Measurements from ENCODE around the gene RALY.

Gene RALY

DNA sequence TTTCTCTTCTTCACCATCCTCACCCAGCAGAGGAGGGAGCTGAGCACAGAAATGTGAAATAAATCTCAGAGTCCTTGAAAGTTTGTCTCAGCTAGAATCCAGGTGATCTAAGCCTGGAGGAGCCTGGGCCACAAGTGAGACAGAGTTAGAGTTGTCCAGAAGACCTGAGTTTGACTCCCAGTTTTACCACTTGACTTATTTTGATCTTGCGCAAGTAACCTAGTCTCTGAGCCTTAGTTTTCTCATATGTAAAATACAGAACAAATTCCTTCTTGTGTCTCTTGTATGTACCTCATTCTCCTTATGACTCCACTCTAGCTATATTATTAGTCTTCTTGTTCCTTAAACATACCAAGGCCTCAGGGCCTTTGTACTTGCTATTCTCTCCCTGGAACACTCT is 36.7 kb downstream of the RALY start:
- TF ChIP-seq, protein P1, sequence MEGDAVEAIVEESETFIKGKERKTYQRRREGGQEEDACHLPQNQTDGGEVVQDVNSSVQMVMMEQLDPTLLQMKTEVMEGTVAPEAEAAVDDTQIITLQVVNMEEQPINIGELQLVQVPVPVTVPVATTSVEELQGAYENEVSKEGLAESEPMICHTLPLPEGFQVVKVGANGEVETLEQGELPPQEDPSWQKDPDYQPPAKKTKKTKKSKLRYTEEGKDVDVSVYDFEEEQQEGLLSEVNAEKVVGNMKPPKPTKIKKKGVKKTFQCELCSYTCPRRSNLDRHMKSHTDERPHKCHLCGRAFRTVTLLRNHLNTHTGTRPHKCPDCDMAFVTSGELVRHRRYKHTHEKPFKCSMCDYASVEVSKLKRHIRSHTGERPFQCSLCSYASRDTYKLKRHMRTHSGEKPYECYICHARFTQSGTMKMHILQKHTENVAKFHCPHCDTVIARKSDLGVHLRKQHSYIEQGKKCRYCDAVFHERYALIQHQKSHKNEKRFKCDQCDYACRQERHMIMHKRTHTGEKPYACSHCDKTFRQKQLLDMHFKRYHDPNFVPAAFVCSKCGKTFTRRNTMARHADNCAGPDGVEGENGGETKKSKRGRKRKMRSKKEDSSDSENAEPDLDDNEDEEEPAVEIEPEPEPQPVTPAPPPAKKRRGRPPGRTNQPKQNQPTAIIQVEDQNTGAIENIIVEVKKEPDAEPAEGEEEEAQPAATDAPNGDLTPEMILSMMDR (IDR thresholded peaks at IDR 0.05; ENCODE audit: low read depth, low read length): no peak
- no peak for DNase-seq (ENCODE audit: low read depth in 2 of 2)

DNA sequence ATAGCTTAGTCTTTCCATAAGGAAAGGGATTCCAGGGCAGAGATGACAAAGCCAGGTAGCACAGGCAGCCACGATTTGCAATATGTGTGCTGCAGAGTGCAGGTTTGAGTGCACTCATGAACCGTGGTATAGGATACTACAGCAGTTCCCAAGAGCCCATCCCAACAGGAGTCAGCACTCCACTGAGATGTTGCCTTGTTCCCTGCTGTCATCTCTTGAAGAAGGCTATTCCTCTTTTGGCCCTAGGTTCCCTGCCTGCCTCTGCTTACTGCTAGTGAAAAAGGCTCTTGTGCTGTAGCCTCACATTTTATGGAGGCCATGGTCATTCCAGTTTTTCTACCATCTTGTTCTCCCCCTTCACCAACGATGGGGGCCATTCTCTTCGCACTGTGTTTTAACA is 40.2 kb downstream of the RALY start:
- H3K4me3 ChIP-seq (replicated peaks in 1 of 2; ENCODE audit: low read depth in 2 of 2, low read length in 2 of 2): no peak overlapping the region
- DNase-seq (ENCODE audit: low read depth in 2 of 2): no peak
- TF ChIP-seq, protein P1 (IDR thresholded peaks at IDR 0.05; ENCODE audit: low read depth, low read length): no peak

More for the DNA sequence above, 36.7 kb downstream of the RALY start:
- H3K4me3 ChIP-seq (replicated peaks in 1 of 2; ENCODE audit: low read depth in 2 of 2, low read length in 2 of 2): no peak overlapping the region

DNA sequence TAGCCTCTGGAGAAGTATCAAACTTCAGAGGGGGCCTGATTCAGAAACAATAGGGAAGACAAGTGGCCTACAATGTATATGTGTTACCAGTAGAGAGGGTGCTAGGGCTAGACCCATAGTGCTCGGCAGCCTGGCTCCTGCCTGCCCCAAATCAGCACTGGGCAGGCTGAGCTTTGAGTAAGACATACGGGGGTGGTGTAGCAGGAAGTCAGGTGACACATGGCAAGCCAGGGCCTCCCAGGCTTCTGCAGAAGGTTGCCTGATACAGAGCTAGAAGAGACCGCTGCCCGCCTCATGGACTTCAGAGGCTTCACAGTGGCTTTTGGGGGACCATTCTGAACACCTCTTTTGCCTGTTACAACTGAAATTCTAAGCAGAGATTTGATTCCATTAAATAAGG is 43.4 kb downstream of the RALY start:
- peak in 1 of 2 donors; percentile 18 for DNase-seq (ENCODE audit: low read depth in 2 of 2)

DNA sequence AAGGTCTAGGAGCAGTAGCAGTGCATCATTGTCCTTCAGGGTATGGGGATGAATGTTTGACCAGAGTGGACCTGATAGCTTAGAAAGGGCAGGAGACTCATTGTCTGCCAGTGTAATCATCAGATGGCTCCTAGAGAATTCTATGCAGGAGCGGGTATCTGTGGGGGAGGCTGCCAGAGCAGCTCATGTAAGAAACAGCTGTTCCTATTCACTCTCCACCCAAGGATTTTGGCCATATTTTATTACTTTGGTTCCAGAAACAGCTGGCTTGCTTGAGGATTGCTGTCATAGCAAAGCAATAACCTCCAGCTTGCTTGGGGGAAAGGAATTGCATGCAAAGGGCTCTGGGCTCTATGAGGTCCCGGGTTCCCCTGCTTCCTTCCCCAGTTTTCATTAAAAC is 44.1 kb downstream of the RALY start:
- no peak overlapping the region for H3K4me3 ChIP-seq (replicated peaks in 1 of 2; ENCODE audit: low read depth in 2 of 2, low read length in 2 of 2)
- DNase-seq (ENCODE audit: low read depth in 2 of 2): peak; percentile 31 to 86
- TF ChIP-seq, protein P1 (IDR thresholded peaks at IDR 0.05; ENCODE audit: low read depth, low read length): no peak

More for the DNA sequence above, 43.4 kb downstream of the RALY start:
- no peak overlapping the region for H3K4me3 ChIP-seq (replicated peaks in 1 of 2; ENCODE audit: low read depth in 2 of 2, low read length in 2 of 2)
- TF ChIP-seq, protein P1 (IDR thresholded peaks at IDR 0.05; ENCODE audit: low read depth, low read length): no peak

DNA sequence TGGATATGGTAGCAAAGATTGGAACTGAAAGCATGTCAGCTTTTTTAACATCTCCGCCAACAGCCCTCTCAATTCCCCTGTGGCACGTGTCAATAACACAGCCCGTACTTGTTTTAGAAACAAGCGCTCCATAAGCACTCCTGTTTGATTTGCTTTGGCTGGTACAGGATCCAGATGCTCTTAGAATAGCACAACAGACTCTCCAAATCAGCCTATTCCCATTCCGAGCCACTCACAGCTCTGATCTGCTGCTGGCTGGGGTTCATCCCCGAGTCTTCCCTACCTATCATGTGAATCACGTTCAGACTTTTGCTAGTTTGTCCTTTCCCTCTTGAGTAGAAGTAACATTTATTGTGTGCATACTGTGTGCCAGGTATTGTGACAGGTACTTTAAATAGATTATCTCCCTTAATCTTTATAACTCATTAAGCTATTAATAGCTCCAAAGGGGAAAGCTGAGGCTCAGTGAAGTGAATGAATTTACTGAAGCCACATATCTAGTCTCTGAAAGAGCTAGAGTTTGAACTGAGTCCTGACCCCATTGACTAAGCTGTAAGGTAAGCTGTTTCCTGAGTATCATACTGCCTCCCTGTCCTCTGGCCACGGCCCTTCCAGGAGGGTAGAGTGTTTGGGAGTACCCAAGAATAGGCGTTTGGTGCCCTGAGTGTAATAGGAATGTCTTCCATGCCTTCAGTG is 46.7 kb downstream of the RALY start:
- TF ChIP-seq, protein P1 (IDR thresholded peaks at IDR 0.05; ENCODE audit: low read depth, low read length): no peak
- DNase-seq (ENCODE audit: low read depth in 2 of 2): no peak
- H3K4me3 ChIP-seq (replicated peaks in 1 of 2; ENCODE audit: low read depth in 2 of 2, low read length in 2 of 2): no peak overlapping the region

DNA sequence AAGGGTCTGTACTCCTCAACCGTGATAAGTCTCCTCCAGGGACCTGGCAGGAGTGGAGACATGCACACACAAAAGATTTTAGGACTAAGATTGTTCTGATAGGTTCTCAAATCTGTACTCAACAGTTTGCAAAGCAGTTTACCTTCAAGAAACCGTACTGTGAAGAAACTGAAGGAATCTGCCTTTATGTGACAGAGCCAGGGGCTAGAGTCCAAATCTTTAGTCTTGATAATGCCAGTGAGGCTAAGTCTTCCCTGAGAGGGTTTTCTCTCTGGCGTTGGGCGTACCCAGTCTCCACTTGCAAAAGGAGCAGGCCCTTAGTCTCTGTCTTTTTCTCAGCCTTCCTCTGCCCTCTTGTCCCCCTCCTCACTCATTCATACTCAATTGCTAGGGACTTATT is 47.5 kb downstream of the RALY start:
- DNase-seq (ENCODE audit: low read depth in 2 of 2): no peak
- H3K4me3 ChIP-seq (replicated peaks in 1 of 2; ENCODE audit: low read depth in 2 of 2, low read length in 2 of 2): no peak overlapping the region
- TF ChIP-seq, protein P1 (IDR thresholded peaks at IDR 0.05; ENCODE audit: low read depth, low read length): no peak

DNA sequence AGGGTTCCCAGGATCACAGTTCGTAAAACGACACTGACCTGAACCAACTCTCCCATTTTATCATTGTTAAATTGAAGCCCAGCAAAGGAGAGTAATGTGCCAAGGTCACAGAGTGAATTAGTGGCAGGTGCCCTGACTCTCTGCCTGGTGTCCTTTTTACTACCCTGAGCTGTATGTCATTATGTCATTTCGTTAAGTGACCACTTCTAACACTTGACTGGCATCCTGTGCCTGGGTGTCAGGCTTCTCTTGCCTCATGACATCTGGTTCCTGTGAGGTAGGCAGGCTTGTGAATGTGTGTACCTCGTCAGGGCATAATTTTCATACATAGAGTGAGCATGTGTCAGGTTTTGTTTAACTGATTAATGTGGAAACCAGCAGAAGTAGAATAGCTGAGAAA is 48.6 kb downstream of the RALY start:
- DNase-seq (ENCODE audit: low read depth in 2 of 2): peak in 1 of 2 donors; percentile 29
- H3K4me3 ChIP-seq (replicated peaks in 1 of 2; ENCODE audit: low read depth in 2 of 2, low read length in 2 of 2): no peak overlapping the region
- TF ChIP-seq, protein P1 (IDR thresholded peaks at IDR 0.05; ENCODE audit: low read depth, low read length): no peak

All from cardiac fibroblast (primary cell).